ENCODE results near the gene ZRANB3. TPM values are rescaled to one million over a fixed set of nuclear protein-coding genes. Genes with fewer than 3 reads are reported as not detected.

ZRANB3 gene
- total and polyA plus RNA-seq, 2 experiments from 2014 or later, result 10.5 to 16.8 TPM

- H3K4me3 Mint-ChIP-seq, result no peak overlapping the region
- no peaks in the 10 kb centered on the region for H3K27me3 Mint-ChIP-seq (ENCODE audit: insufficient read depth, low read depth, poor library complexity)
- Histone ChIP-seq H3K4me2 (no peak overlapping the region), H3K4me3 (no peak overlapping the region), H3K9me2 (ENCODE audit: insufficient read depth) (no peaks in the 10 kb centered on the region), H3K36me3 (ENCODE audit: insufficient read depth) (no peaks in the 10 kb centered on the region; the same call in 1 of the 2 replicates), H2AFZ (no peak overlapping the region), H3K27me3 (ENCODE audit: insufficient read depth) (no peaks in the 10 kb centered on the region), H3F3A (replicated peaks; ENCODE audit: low read depth) (no peaks in the 10 kb centered on the region), H3K4me1 (ENCODE audit: insufficient read depth) (peaks cover 9% of the 10 kb centered on the region; the same call in 1 of the 2 replicates), H3K79me2 (replicated peaks; ENCODE audit: insufficient read depth) (no peaks in the 10 kb centered on the region), H4K20me1 (replicated peaks; ENCODE audit: insufficient read depth) (no peaks in the 10 kb centered on the region), H3K27ac (ENCODE audit: low read depth) (no peak overlapping the region)
- H3K4me1 Mint-ChIP-seq, result peaks cover 7% of the 10 kb centered on the region
- no peak for ATAC-seq
- no peak overlapping the region for H3K27ac Mint-ChIP-seq
- TF ChIP-seq CREB1 (CRISPR knock-in tag; IDR thresholded peaks at IDR 0.05; ENCODE audit: low read depth), result no peak
- TF ChIP-seq NANOG (IDR thresholded peaks at IDR 0.05; ENCODE audit: borderline replicate concordance), result no peak
- H3K36me3 Mint-ChIP-seq (ENCODE audit: low read depth), result peaks cover 15% of the 10 kb centered on the region
- peaks cover 3% of the 10 kb centered on the region; the same call in 2 of the 3 replicates for H3K9me3 Mint-ChIP-seq
- DNase-seq (ENCODE audit: low spot score), result peak; percentile 4
Observed at GRCh38 chr2:135256531-135257260, 274.3 kb downstream of the ZRANB3 start.

GRCh38 chr2:135255208-135255607 is 275.8 kb downstream of the ZRANB3 start:
- Histone ChIP-seq H3K9me2 (ENCODE audit: insufficient read depth) (no peaks in the 10 kb centered on the region), H3F3A (replicated peaks; ENCODE audit: low read depth) (no peaks in the 10 kb centered on the region), H3K27ac (ENCODE audit: low read depth) (no peak overlapping the region), H3K4me2 (no peak overlapping the region), H3K4me3 (no peak overlapping the region), H4K20me1 (replicated peaks; ENCODE audit: insufficient read depth) (no peaks in the 10 kb centered on the region), H3K4me1 (ENCODE audit: insufficient read depth) (peaks cover 9% of the 10 kb centered on the region; the same call in 1 of the 2 replicates), H2AFZ (no peak overlapping the region), H3K79me2 (replicated peaks; ENCODE audit: insufficient read depth) (no peaks in the 10 kb centered on the region), H3K27me3 (ENCODE audit: insufficient read depth) (no peaks in the 10 kb centered on the region), H3K36me3 (ENCODE audit: insufficient read depth) (no peaks in the 10 kb centered on the region; the same call in 1 of the 2 replicates)
- peaks cover 17% of the 10 kb centered on the region for H3K9me3 Mint-ChIP-seq
- H3K27me3 Mint-ChIP-seq (ENCODE audit: insufficient read depth, low read depth, poor library complexity), result no peaks in the 10 kb centered on the region
- H3K36me3 Mint-ChIP-seq (ENCODE audit: low read depth), result peaks cover 30% of the 10 kb centered on the region
- peaks cover 7% of the 10 kb centered on the region for H3K4me1 Mint-ChIP-seq
- TF ChIP-seq CREB1 (CRISPR knock-in tag; IDR thresholded peaks at IDR 0.05; ENCODE audit: low read depth) (no peak), ZNF331 (CRISPR knock-in tag; IDR thresholded peaks at IDR 0.05; ENCODE audit: low read depth) (no peak), ETS1 (IDR thresholded peaks at IDR 0.05) (no peak), REST (IDR thresholded peaks at IDR 0.05; ENCODE audit: unreplicated experiment) (no peak), NANOG (IDR thresholded peaks at IDR 0.05; ENCODE audit: borderline replicate concordance) (no peak)
- H3K27ac Mint-ChIP-seq, result no peak overlapping the region
- H3K4me3 Mint-ChIP-seq, result no peak overlapping the region
- DNase-seq (ENCODE audit: low spot score) (no peak), ATAC-seq (no peak)

Data from GM23338 (cell line).